SK-N-SH (cell line): ENCODE measurements around the gene GLIS1. TPM values are rescaled to one million over a fixed set of nuclear protein-coding genes. Genes with fewer than 3 reads are reported as not detected.

Source experiments
- CTCF ChIA-PET: fragments of 300-600, 350-600 bp; formaldehyde crosslinking; extraction: SDS; loops from one replicate; lab custom pipeline; 2021; lab: Yijun Ruan, JAX
- POLR2A ChIA-PET: fragments of 350-600 bp; sonication (Branson Sonifier 250); formaldehyde crosslinking; extraction: SDS; loops from one replicate; lab custom pipeline; 2020; ENCODE audit warnings: antibody characterized with exemption, inconsistent platforms; lab: Yijun Ruan, JAX
- DNase-seq: peaks from one replicate; pipeline ENCODE4 v3.0.0; 2012
- H2AFZ ChIP-seq: fragments of 200-600 bp; sonication (generic); 2 replicates; pipeline ENCODE4 v1.8.1; 2016; ENCODE audit warnings: antibody characterized with exemption, mild to moderate bottlenecking, low read depth
- H3F3A ChIP-seq: fragments of 200-600 bp; sonication (generic); replicated peaks from 2 replicates; pipeline ENCODE3; 2016; ENCODE audit warnings: antibody characterized with exemption, mild to moderate bottlenecking; ENCODE audit not compliant: insufficient read depth
- H3K27ac ChIP-seq, 2 experiments: fragments of 200-500 bp in 1 of 2; fragments of 200-600 bp in 1 of 2; sonication (Bioruptor generic) in 1 of 2; sonication (generic), shearing (Covaris generic) in 1 of 2; 2 replicates each; pipeline versions ENCODE4 v1.5.1 to v1.6.1; 2014 to 2016; ENCODE audit warnings: low read depth in 2 of 2, inconsistent platforms in 1 of 2, low read length in 1 of 2, mild to moderate bottlenecking in 1 of 2, mixed read lengths in 1 of 2
- H3K27me3 ChIP-seq: fragments of 200-600 bp; sonication (generic), shearing (Covaris generic); 2 replicates; pipeline ENCODE4 v1.6.1; 2016; ENCODE audit warnings: mixed run types; ENCODE audit not compliant: insufficient read depth
- H3K36me3 ChIP-seq, 2 experiments: fragments of 200-500 bp in 1 of 2; fragments of 200-600 bp in 1 of 2; sonication (Bioruptor generic) in 1 of 2; sonication (generic) in 1 of 2; replicated peaks in 1 of 2; 2 replicates each; pipeline versions ENCODE3 to v1.5.1; 2014 to 2016; ENCODE audit warnings: low read length in 1 of 2, mild to moderate bottlenecking in 1 of 2; ENCODE audit not compliant: insufficient read depth in 2 of 2, control insufficient read depth in 1 of 2
- H3K4me1 ChIP-seq, 2 experiments: fragments of 200-500 bp in 1 of 2; fragments of 200-600 bp in 1 of 2; sonication (Bioruptor generic) in 1 of 2; sonication (generic), shearing (Covaris generic) in 1 of 2; 2 replicates each; pipeline versions ENCODE4 v1.5.1 to v1.6.1; 2014 to 2016; ENCODE audit warnings: low read depth in 1 of 2, low read length in 1 of 2, mixed run types in 1 of 2; ENCODE audit not compliant: insufficient read depth in 2 of 2, control insufficient read depth in 1 of 2
- H3K4me2 ChIP-seq: fragments of 200-600 bp; sonication (generic), shearing (Covaris generic); 2 replicates; pipeline ENCODE4 v1.6.1; 2017; ENCODE audit warnings: mixed run types
- H3K4me3 ChIP-seq, 2 experiments: fragments of 200-500 bp in 1 of 2; fragments of 200-600 bp in 1 of 2; sonication (Bioruptor generic) in 1 of 2; sonication (generic), shearing (Covaris generic) in 1 of 2; 2 replicates each; pipeline versions ENCODE4 v1.5.1 to v1.8.1; 2014 to 2016; ENCODE audit warnings: low read depth in 2 of 2, inconsistent platforms in 1 of 2, low read length in 1 of 2, mild to moderate bottlenecking in 1 of 2, mixed read lengths in 1 of 2, moderate library complexity in 1 of 2
- H3K79me2 ChIP-seq: fragments of 200-600 bp; sonication (generic); 2 replicates; pipeline ENCODE4 v1.8.1; 2017; ENCODE audit warnings: mild to moderate bottlenecking; ENCODE audit not compliant: insufficient read depth
- H3K9ac ChIP-seq: fragments of 200-600 bp; sonication (generic); 2 replicates; pipeline ENCODE4 v1.6.1; 2017; ENCODE audit warnings: mixed run types
- H3K9me2 ChIP-seq: fragments of 200-600 bp; sonication (generic); 2 replicates; pipeline ENCODE4 v1.6.1; 2017; ENCODE audit warnings: mixed run types
- H3K9me3 ChIP-seq: fragments of 200-600 bp; sonication (generic); 2 replicates; pipeline ENCODE4 v1.6.1; 2017; ENCODE audit warnings: mixed run types, mild to moderate bottlenecking, moderate library complexity
- H4K20me1 ChIP-seq: fragments of 200-600 bp; sonication (generic); 2 replicates; pipeline ENCODE4 v1.6.1; 2017; ENCODE audit warnings: mild to moderate bottlenecking, mixed run types; ENCODE audit not compliant: insufficient read depth
- CHD2 ChIP-seq: fragments of 150-350 bp; IDR thresholded peaks from 2 replicates; pipeline ENCODE4 v1.6.1; 2018; ENCODE audit warnings: low read length; ENCODE audit not compliant: partially characterized antibody
- CTCF ChIP-seq: fragments of 200-600 bp; sonication (generic); IDR thresholded peaks from 2 replicates; pipeline ENCODE4 v1.6.1; 2017; ENCODE audit warnings: antibody characterized with exemption, mild to moderate bottlenecking, moderate library complexity
- ELF1 ChIP-seq: IDR thresholded peaks from 2 replicates; pipeline ENCODE4 v1.4.0; 2012
- EZH2phosphoT487 ChIP-seq: fragments of 200-600 bp; sonication (generic); IDR thresholded peaks from 2 replicates; pipeline ENCODE4 v1.6.1; 2017; ENCODE audit warnings: low read depth, mixed run types, mild to moderate bottlenecking, antibody characterized with exemption, moderate library complexity, borderline replicate concordance
- FOSL2 ChIP-seq: IDR thresholded peaks from 2 replicates; pipeline ENCODE4 v1.4.0; 2012; ENCODE audit warnings: low read depth, mild to moderate bottlenecking, moderate library complexity, borderline replicate concordance
- FOXJ3 ChIP-seq: sonication (generic); formaldehyde crosslinking; IDR thresholded peaks from 2 replicates; pipeline ENCODE4 v1.5.1; 2020; ENCODE audit warnings: mild to moderate bottlenecking, missing genetic modification reagents
- FOXM1 ChIP-seq: IDR thresholded peaks from 2 replicates; pipeline ENCODE4 v1.4.0; 2012; ENCODE audit warnings: low read depth, mild to moderate bottlenecking
- GATA2 ChIP-seq: sonication (generic); formaldehyde crosslinking; IDR thresholded peaks from 2 replicates; pipeline ENCODE4 v1.5.0; 2020; ENCODE audit warnings: mild to moderate bottlenecking, missing genetic modification reagents
- MAX ChIP-seq: IDR thresholded peaks from 2 replicates; pipeline ENCODE4 v1.4.0; 2012; ENCODE audit warnings: low read depth
- RAD21 ChIP-seq: IDR thresholded peaks from 2 replicates; pipeline ENCODE4 v1.6.1; 2012; ENCODE audit warnings: mild to moderate bottlenecking, low read length
- RCOR1 ChIP-seq: fragments of 150-350 bp; IDR thresholded peaks from 2 replicates; pipeline ENCODE4 v1.6.1; 2017; ENCODE audit warnings: antibody characterized with exemption, low read length
- RFX5 ChIP-seq: IDR thresholded peaks from 2 replicates; pipeline ENCODE4 v1.6.1; 2012; ENCODE audit warnings: mild to moderate bottlenecking, improper control_type of control experiment, low read length
- SIN3A ChIP-seq: IDR thresholded peaks from 2 replicates; pipeline ENCODE4 v1.6.1; 2012; ENCODE audit warnings: low read depth, mild to moderate bottlenecking, low read length, moderate library complexity, borderline replicate concordance
- SMC3 ChIP-seq: IDR thresholded peaks from 2 replicates; pipeline ENCODE4 v1.6.1; 2012; ENCODE audit warnings: low read depth, low read length, improper control_type of control experiment
- TCF12 ChIP-seq: IDR thresholded peaks from 2 replicates; pipeline ENCODE4 v1.4.0; 2012
- TEAD4 ChIP-seq: IDR thresholded peaks from 2 replicates; pipeline ENCODE4 v1.4.0; 2012; ENCODE audit warnings: mild to moderate bottlenecking, borderline replicate concordance; ENCODE audit not compliant: insufficient read depth
- USF1 ChIP-seq: IDR thresholded peaks from 2 replicates; pipeline ENCODE4 v1.4.0; 2012; ENCODE audit warnings: low read depth, borderline replicate concordance
- WGBS: methylation state at CpG from one replicate; pipeline ENCODE4 v1.1.6; 2017; ENCODE audit warnings: low lambda C conversion rate; 5-methylcytosine and 5-hydroxymethylcytosine counted together
- polyA plus RNA-seq, 3 experiments: library from polyadenylated mRNA; depleted of rRNA; stranded (reverse); fragments of >200 nt; gene quantifications; 2 replicates each; pipeline ENCODE4 v1.2.3, GENCODE V29; 2012

The GLIS1 gene
- polyA plus RNA-seq, 1 of the 3 experiments (the other 2 are of a cell fraction) = 0.13 TPM

GRCh38 chr1:53684741-53685140 is 54.2 kb downstream of the GLIS1 start:
- DNase-seq = no peak
- ChIA-PET CTCF (interaction anchor here (0.7 to 7.4 kb wide), 11 partner anchors 11 to 407 kb away, joined by 3 to 131 read pairs (median 3); no protein-coding TSS in a partner anchor), POLR2A (no interaction called here)
- H3K4me3 ChIP-seq = no peak overlapping the region
- no peaks in the 10 kb centered on the region for H3K36me3 ChIP-seq
- no peak overlapping the region for H3K9ac ChIP-seq
- no peak overlapping the region for H2AFZ ChIP-seq
- peaks cover 15 to 74% of the 10 kb centered on the region in 2 experiments; a peak in 2 of 4 replicates for H3K4me1 ChIP-seq
- H3K9me3 ChIP-seq = no peaks in the 10 kb centered on the region
- no peaks in the 10 kb centered on the region for H3K27me3 ChIP-seq
- H3F3A ChIP-seq = peaks cover 4% of the 10 kb centered on the region
- 93% methylated on average over 1 of the region's 1 CpG for WGBS
- no peaks in the 10 kb centered on the region for H3K9me2 ChIP-seq
- H4K20me1 ChIP-seq = no peaks in the 10 kb centered on the region
- H3K4me2 ChIP-seq = peak overlapping the region; percentile 75; the same call in 1 of the 2 replicates
- H3K79me2 ChIP-seq = no peaks in the 10 kb centered on the region
- TF ChIP-seq TCF12 (no peak), SIN3A (no peak), FOXJ3 (CRISPR knock-in tag) (no peak), FOSL2 (no peak), EZH2phosphoT487 (no peak), RAD21 (no peak), ELF1 (no peak), RFX5 (no peak), USF1 (no peak), GATA2 (no peak), CHD2 (no peak), SMC3 (no peak), MAX (no peak), RCOR1 (no peak)
- H3K27ac ChIP-seq = no peak overlapping the region

- Histone ChIP-seq H3K9me2 (no peaks in the 10 kb centered on the region), H3K79me2 (no peaks in the 10 kb centered on the region), H3K4me1 (peaks cover 15 to 74% of the 10 kb centered on the region in 2 experiments; a peak in 2 of 4 replicates), H4K20me1 (no peaks in the 10 kb centered on the region), H3K4me3 (no peak overlapping the region), H3K27ac (no peak overlapping the region), H3K9ac (no peak overlapping the region), H3K4me2 (no peak overlapping the region; the same call in 1 of the 2 replicates), H3F3A (peaks cover 4% of the 10 kb centered on the region), H2AFZ (no peak overlapping the region), H3K36me3 (no peaks in the 10 kb centered on the region), H3K9me3 (no peaks in the 10 kb centered on the region), H3K27me3 (no peaks in the 10 kb centered on the region)
- no peak for DNase-seq
- 72% methylated on average over 2 of the region's 3 CpGs for whole genome bisulfite sequencing
- TF ChIP-seq FOXM1 = no peak
- peak; percentile 18; the same call in 1 of the 2 replicates for TF ChIP-seq RAD21
- TF ChIP-seq TEAD4 = no peak
- TF ChIP-seq CTCF = peak; percentile 33
- ChIA-PET POLR2A (no interaction called here), CTCF (interaction anchor here (0.7 to 7.4 kb wide), 16 partner anchors 10 to 406 kb away, joined by 3 to 131 read pairs (median 4); no protein-coding TSS in a partner anchor)
Observed at GRCh38 chr1:53683986-53684740, 54.8 kb downstream of the GLIS1 start.
